Spleen (tissue), 11 donors: ENCODE results near the gene RABGEF1. TPM values are rescaled to one million over a fixed set of nuclear protein-coding genes. Genes with fewer than 3 reads are reported as not detected.
"Not testable (repeated sequence)": the region's sequence is repeated elsewhere in the genome, so short reads cannot be mapped to it uniquely, and the experiment has no call there.

Source experiments
- DNase-seq: peaks from one replicate; pipeline ENCODE4 v3.0.0-alpha.2; 2020
- H3K27ac ChIP-seq, 8 donors: fragments of 200-600 bp; sonication (generic) in 7 of 8; 1 replicate in 4 of 8; 2 replicates in 4 of 8; pipeline versions ENCODE4 v1.5.0 to v1.8.0; 2016 to 2021; ENCODE audit warnings: inconsistent platforms in 4 of 8, mild to moderate bottlenecking in 4 of 8, moderate library complexity in 1 of 8
- H3K27me3 ChIP-seq, 7 donors: fragments of 200-600 bp; sonication (generic) in 6 of 7; replicated peaks in 1 of 7; 1 replicate in 4 of 7; 2 replicates in 3 of 7; pipeline versions ENCODE4 v1.5.0 to v1.8.0; 2016 to 2021; ENCODE audit warnings: inconsistent platforms in 3 of 7, mild to moderate bottlenecking in 1 of 7
- H3K36me3 ChIP-seq, 6 donors: fragments of 200-600 bp; sonication (generic) in 5 of 6; 1 replicate in 4 of 6; 2 replicates in 2 of 6; pipeline versions ENCODE4 v1.5.0 to v1.8.0; 2016 to 2021; ENCODE audit warnings: inconsistent platforms in 2 of 6
- H3K4me1 ChIP-seq, 6 donors: fragments of 200-600 bp; sonication (generic) in 5 of 6; 1 replicate in 3 of 6; 2 replicates in 3 of 6; pipeline versions ENCODE4 v1.5.0 to v1.8.0; 2016 to 2021; ENCODE audit warnings: inconsistent platforms in 3 of 6
- H3K4me3 ChIP-seq, 8 donors: fragments of 200-600 bp; sonication (generic) in 7 of 8; 1 replicate in 4 of 8; 2 replicates in 4 of 8; pipeline versions ENCODE4 v1.5.0 to v1.8.0; 2016 to 2021; ENCODE audit warnings: inconsistent platforms in 4 of 8, mild to moderate bottlenecking in 4 of 8, moderate library complexity in 2 of 8
- H3K9me3 ChIP-seq, 8 donors: fragments of 200-600 bp; sonication (generic) in 7 of 8; 1 replicate in 4 of 8; 2 replicates in 4 of 8; pipeline versions ENCODE4 v1.5.0 to v1.8.0; 2016 to 2021; ENCODE audit warnings: inconsistent platforms in 4 of 8
- CTCF ChIP-seq, 11 experiments: fragments of 200-600 bp in 7 of 11; fragments of 450-650 bp in 4 of 11; sonication (generic) in 4 of 11; IDR thresholded peaks in 8 of 11; conservative IDR thresholded peaks in 3 of 11; 1 replicate in 7 of 11; 2 replicates in 4 of 11; pipeline versions ENCODE4 v1.4.0 to v1.8.0; 2016 to 2021; ENCODE audit warnings: antibody characterized with exemption in 11 of 11, inconsistent platforms in 4 of 11, mild to moderate bottlenecking in 1 of 11
- POLR2A ChIP-seq, 3 donors: fragments of 450-650 bp; IDR thresholded peaks; one replicate each; pipeline ENCODE4 v1.5.1; 2017; ENCODE audit warnings: antibody characterized with exemption in 3 of 3, mild to moderate bottlenecking in 1 of 3
- POLR2AphosphoS5 ChIP-seq, 3 donors: sonication (generic); formaldehyde crosslinking; IDR thresholded peaks; one replicate each; pipeline ENCODE4 v1.5.1; 2017; ENCODE audit warnings: antibody characterized with exemption in 3 of 3
- WGBS, 5 donors: extraction: QIAGEN DNeasy Blood & Tissue Kit in 3 of 5; methylation state at CpG; one replicate each; pipeline versions ENCODE4 v1.1.5 to v1.1.7; 2013 to 2018; 5-methylcytosine and 5-hydroxymethylcytosine counted together
- intact Hi-C: fragments of 100-400 bp; cut with DNase I; formaldehyde crosslinking; loops from one replicate; pipeline ENCODE4 v1.15.0; 2023; ENCODE audit warnings: low total_unique reads
- polyA plus RNA-seq, 3 donors: library from polyadenylated mRNA; stranded (reverse); fragments of 200-250 nt; gene quantifications; one replicate each; pipeline ENCODE4 v1.2.1, GENCODE V29; 2013
- total RNA-seq, 7 donors: library from RNA; depleted of rRNA in 3 of 7; stranded (reverse); fragments of >200 nt in 3 of 7; fragmentation: NEBNext Ultra II Directional in 4 of 7; extraction: Animal tissue kit (Norgen Biotek cat#: 25700) in 4 of 7; gene quantifications; one replicate each; pipeline versions ENCODE4 v1.1.0 to v1.2.1, GENCODE V29; 2016 to 2021
- donor health status: healthy with polysubstance abuse.
- donor health status: DM: no; HTN: no; CAD: no; lungs with moderate emphysema.
- donor health status: DM: no; HTN: no; CAD: no.
- donor health status: Bipolar disorder and iron deficiency.
- donor health status: healthy.
- donor health status: DM: no; HTN: no; CAD: no.
- donor health status: DM: yes; HTN: yes; CAD: no.

The RABGEF1 gene
- total and polyA plus RNA-seq, 10 donors, result 8.3 to 39.6 (median 27.4) TPM

- intact Hi-C loops, result no loop called here
- H3K27me3 ChIP-seq, result no peaks in the 10 kb centered on the region
- H3K4me3 ChIP-seq, result no peak overlapping the region
- no peak overlapping the region for H3K27ac ChIP-seq
- peaks cover 0 to 15% (median 5%) of the 10 kb centered on the region in 6 donors for H3K4me1 ChIP-seq
- H3K36me3 ChIP-seq, result peaks cover 0 to 35% (median 12%) of the 10 kb centered on the region in 6 donors
- H3K9me3 ChIP-seq, result no peaks in the 10 kb centered on the region
- 89 to 95% (median 93%) methylated on average over 5 to 7 of the region's 7 CpGs for WGBS, 5 donors
- TF ChIP-seq POLR2A (IDR thresholded peaks at IDR 0.05), result no peak
- no peak for TF ChIP-seq POLR2AphosphoS5 (IDR thresholded peaks at IDR 0.05)
- DNase-seq, result peak; percentile 72
Observed at GRCh38 chr7:66815951-66816350, 75.4 kb downstream of the RABGEF1 start.

- DNase-seq, H3K9me3 ChIP-seq, H3K27me3 ChIP-seq, H3K4me3 ChIP-seq, intact Hi-C loops: not testable (repeated sequence)
- peaks cover 0 to 15% (median 5%) of the 10 kb centered on the region in 6 donors for H3K4me1 ChIP-seq
- H3K36me3 ChIP-seq, result peaks cover 0 to 28% (median 5%) of the 10 kb centered on the region in 6 donors
- H3K27ac ChIP-seq, result peak overlapping the region in 4 of 8 donors; percentile 8 to 70 (median 67)
- 88 to 96% (median 92%) methylated on average over 7 of the region's 7 CpGs for WGBS, 5 donors
Observed at GRCh38 chr7:66816658-66817057, 76.1 kb downstream of the RABGEF1 start.

GRCh38 chr7:66817208-66817795 lies 76.8 kb downstream of the RABGEF1 start:
- H3K4me1 ChIP-seq, result peaks cover 0 to 15% (median 5%) of the 10 kb centered on the region in 6 donors
- H3K4me3 ChIP-seq, intact Hi-C loops, H3K27me3 ChIP-seq, H3K9me3 ChIP-seq: not testable (repeated sequence)
- H3K27ac ChIP-seq, result peak overlapping the region in 6 of 8 donors; percentile 8 to 70 (median 62)
- 23 to 46% (median 25%) methylated on average over 3 to 7 of the region's 8 CpGs for WGBS, 5 donors
- DNase-seq, result peak; percentile 73
- peaks cover 0 to 22% (median under 1%) of the 10 kb centered on the region in 6 donors for H3K36me3 ChIP-seq

GRCh38 chr7:66817956-66818355 lies 77.4 kb downstream of the RABGEF1 start:
- WGBS, 5 donors, result 86 to 93% (median 88%) methylated on average over 7 of the region's 7 CpGs
- peak; percentile 44 for DNase-seq
- peak overlapping the region in 4 of 8 donors; percentile 60 to 70 (median 67) for H3K27ac ChIP-seq
- H3K4me3 ChIP-seq, intact Hi-C loops, H3K27me3 ChIP-seq, H3K9me3 ChIP-seq: not testable (repeated sequence)
- H3K4me1 ChIP-seq, result peaks cover 0 to 13% (median 5%) of the 10 kb centered on the region in 6 donors
- H3K36me3 ChIP-seq, result peaks cover 0 to 15% (median 0%) of the 10 kb centered on the region in 6 donors

GRCh38 chr7:66824041-66824440 lies 83.5 kb downstream of the RABGEF1 start:
- intact Hi-C loops, result no loop called here
- H3K36me3 ChIP-seq, result no peaks in the 10 kb centered on the region
- no peak overlapping the region for H3K27ac ChIP-seq
- no peaks in the 10 kb centered on the region for H3K27me3 ChIP-seq
- no peaks in the 10 kb centered on the region for H3K4me1 ChIP-seq
- no peak overlapping the region for H3K4me3 ChIP-seq
- DNase-seq, result peak; percentile 37
- WGBS, 5 donors, result 87 to 93% (median 91%) methylated on average over 6 to 7 of the region's 7 CpGs
- peaks cover 0 to 13% (median 9%) of the 10 kb centered on the region in 8 donors for H3K9me3 ChIP-seq
- TF ChIP-seq CTCF (IDR thresholded peaks at IDR 0.05 in 8 of 11, conservative IDR thresholded peaks at IDR 0.05 in 3 of 11) (no peak), POLR2AphosphoS5 (IDR thresholded peaks at IDR 0.05) (no peak), POLR2A (IDR thresholded peaks at IDR 0.05) (no peak)

- intact Hi-C loops, result not testable (repeated sequence)
- 59 to 65% (median 62%) methylated on average over 2 of the region's 2 CpGs for WGBS, 5 donors
Observed at GRCh38 chr7:66825538-66825937, 85.0 kb downstream of the RABGEF1 start.

More at GRCh38 chr7:66825538-66825937, 85.0 kb downstream of the RABGEF1 start:
- not testable (repeated sequence) for H3K4me3 ChIP-seq, H3K27me3 ChIP-seq, H3K4me1 ChIP-seq, H3K36me3 ChIP-seq, H3K27ac ChIP-seq
- H3K9me3 ChIP-seq, result peaks cover 0 to 13% (median 9%) of the 10 kb centered on the region in 8 donors
- peak in 4 of 11 experiments; percentile 30 to 50 (median 40) for TF ChIP-seq CTCF (IDR thresholded peaks at IDR 0.05 in 8 of 11, conservative IDR thresholded peaks at IDR 0.05 in 3 of 11)
- DNase-seq, result peak; percentile 74
